Pons (tissue), 1 donor: ENCODE results near the gene TNFAIP6.
"Not testable (repeated sequence)": the region's sequence is repeated elsewhere in the genome, so short reads cannot be mapped to it uniquely, and the experiment has no call there.

Experiments used
- DNase-seq: peaks from one replicate; pipeline ENCODE4 v3.0.0-alpha.2; 2016; ENCODE audit warnings: low spot score

TNFAIP6 gene

DNA sequence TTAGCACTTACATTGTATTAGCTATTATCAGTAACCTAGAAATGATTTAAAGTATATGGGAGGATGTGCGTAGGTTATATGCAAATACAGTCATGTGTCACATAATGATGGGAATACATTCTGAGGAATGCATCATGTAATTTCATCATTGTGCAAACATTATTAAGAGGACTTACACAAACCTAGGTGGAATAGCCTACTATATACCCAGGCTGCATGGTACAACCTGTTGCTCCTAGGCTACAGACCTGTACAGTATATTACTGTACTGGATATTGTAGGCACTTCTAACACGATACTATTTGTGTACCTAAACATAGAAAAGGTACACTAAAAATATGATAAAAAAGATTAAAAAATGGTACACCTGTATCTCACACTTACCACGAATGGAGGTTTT, 60.3 kb downstream of the TNFAIP6 start:
- DNase-seq = no peak

DNA sequence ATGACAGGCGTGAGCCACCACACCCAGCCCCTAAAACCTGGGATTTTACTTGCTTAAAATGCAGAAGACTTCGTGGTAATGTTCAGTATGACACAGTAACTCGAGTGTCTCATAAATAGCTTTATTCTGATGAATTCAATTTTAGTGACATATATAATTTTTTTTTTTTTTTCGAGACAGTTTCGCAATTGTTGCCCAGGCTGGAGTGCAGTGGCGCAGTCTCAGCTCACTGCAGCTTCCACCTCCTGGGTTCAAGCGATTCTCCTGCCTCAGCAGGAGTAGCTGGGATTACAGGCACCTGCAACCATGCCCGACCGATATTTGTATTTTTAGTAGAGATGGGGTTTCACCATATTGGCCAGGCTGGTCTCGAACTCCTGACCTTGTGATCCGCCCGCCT, 64.3 kb downstream of the TNFAIP6 start:
- DNase-seq = not testable (repeated sequence)

GRCh38 chr2:151422917-151423439, 65.6 kb downstream of the TNFAIP6 start:
- no peak for DNase-seq

DNA sequence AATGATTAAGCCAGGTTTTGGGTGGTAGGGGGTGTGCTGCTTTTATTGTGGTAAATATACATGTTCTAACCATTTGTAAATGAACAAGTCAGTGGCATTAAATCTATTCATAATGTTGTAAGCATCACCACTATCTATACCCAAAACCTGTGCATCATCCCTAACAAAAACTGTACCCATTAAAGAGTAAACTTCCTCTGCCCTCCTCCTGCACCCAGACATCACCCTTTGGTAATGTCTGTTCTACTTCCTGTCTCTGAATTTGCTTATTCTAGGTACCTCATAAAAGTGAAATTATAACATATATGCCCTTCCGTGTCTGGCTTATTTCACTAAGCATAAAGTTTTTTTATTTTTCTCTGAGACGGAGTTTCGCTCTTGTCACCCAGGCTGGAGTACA, 66.4 kb downstream of the TNFAIP6 start:
- no peak for DNase-seq
